Astrocyte of the spinal cord (primary cell): ENCODE results near the gene LYAR.

ENCODE experiments used
- DNase-seq: peaks from one replicate; pipeline ENCODE4 v3.0.0; 2011; ENCODE audit warnings: low read depth, low spot score
- H3K4me3 ChIP-seq: 2 replicates; pipeline ENCODE4 v1.5.1; 2011; ENCODE audit warnings: low read depth, mild to moderate bottlenecking, low read length, moderate library complexity
- CTCF ChIP-seq: IDR thresholded peaks from 2 replicates; pipeline ENCODE4 v1.5.1; 2012; ENCODE audit warnings: low read depth, mild to moderate bottlenecking, low read length, inconsistent platforms
- in situ Hi-C: cut with HindIII; loops from 2 replicates; pipeline ENCODE4 v1.10.0; 2017; ENCODE audit warnings: low sequenced_read_pairs

The LYAR gene

GRCh38 chr4:4325321-4325720 is 35.4 kb upstream of the LYAR start:
- DNase-seq: no peak
- H3K4me3 ChIP-seq: no peak overlapping the region
- no peak for TF ChIP-seq CTCF
- in situ Hi-C loops: no loop called here

GRCh38 chr4:4323705-4324534 is 34.0 kb upstream of the LYAR start:
- in situ Hi-C loops: no loop called here
- no peak for DNase-seq
- no peak overlapping the region for H3K4me3 ChIP-seq
- no peak for TF ChIP-seq CTCF

GRCh38 chr4:4321951-4322688 is 32.2 kb upstream of the LYAR start:
- in situ Hi-C loops: no loop called here
- no peak for DNase-seq
- no peak for TF ChIP-seq CTCF
- no peak overlapping the region for H3K4me3 ChIP-seq

- no peak for TF ChIP-seq CTCF
- no peak for DNase-seq
- in situ Hi-C loops: no loop called here
- H3K4me3 ChIP-seq: no peak overlapping the region
These were observed 31.2 kb upstream of the LYAR start for GRCh38 chr4:4320951-4321714.

GRCh38 chr4:4320528-4320927 is 30.6 kb upstream of the LYAR start:
- no peak overlapping the region for H3K4me3 ChIP-seq
- no peak for DNase-seq
- no peak for TF ChIP-seq CTCF
- in situ Hi-C loops: no loop called here

GRCh38 chr4:4317496-4318232 is 27.7 kb upstream of the LYAR start:
- H3K4me3 ChIP-seq: no peak overlapping the region
- no peak for DNase-seq
- in situ Hi-C loops: no loop called here
- TF ChIP-seq CTCF: no peak
